ENCODE measurements around the gene BPIFB1. TPM values are rescaled to one million over a fixed set of nuclear protein-coding genes. Genes with fewer than 3 reads are reported as not detected.

Gene BPIFB1
- total and polyA plus RNA-seq, 2 experiments from 2014 or later: 0.10 to 0.85 TPM

- Histone ChIP-seq H4K20me1 (ENCODE audit: insufficient read depth, poor library complexity, severe bottlenecking) (no peaks in the 10 kb centered on the region), H3K9me3 (ENCODE audit: low read depth) (no peaks in the 10 kb centered on the region), H3K4me3 (no peak overlapping the region), H3K36me3 (replicated peaks; ENCODE audit: insufficient read depth, low read depth) (no peaks in the 10 kb centered on the region), H3K79me2 (no peaks in the 10 kb centered on the region), H3K9me2 (replicated peaks; ENCODE audit: insufficient read depth) (no peaks in the 10 kb centered on the region), H3K4me1 (ENCODE audit: insufficient read depth) (no peaks in the 10 kb centered on the region), H3K4me2 (no peak overlapping the region), H3K27me3 (no peaks in the 10 kb centered on the region), H2AFZ (no peak overlapping the region), H3K27ac (no peak overlapping the region)
- WGBS (ENCODE audit: low lambda C conversion rate, missing lambda C conversion rate): 98% methylated on average over 4 of the region's 4 CpGs
- DNase-seq (ENCODE audit: low spot score): no peak
- no peak for TF ChIP-seq CTCF (IDR thresholded peaks at IDR 0.05; ENCODE audit: poor library complexity)
- no peak for TF ChIP-seq EZH2phosphoT487 (IDR thresholded peaks at IDR 0.05; ENCODE audit: low read depth, severe bottlenecking, unreplicated experiment)
- TF ChIP-seq EZH2 (IDR thresholded peaks at IDR 0.05; ENCODE audit: borderline replicate concordance): no peak
These were observed 60.5 kb downstream of the BPIFB1 start for GRCh38 chr20:33343521-33343920.

GRCh38 chr20:33345342-33345741 is 62.3 kb downstream of the BPIFB1 start:
- H3K9me3 ChIP-seq (ENCODE audit: low read depth): no peaks in the 10 kb centered on the region
- H3K4me3 ChIP-seq: no peak overlapping the region
- H3K27ac ChIP-seq: no peak overlapping the region
- H3K36me3 ChIP-seq (replicated peaks; ENCODE audit: insufficient read depth, low read depth): no peaks in the 10 kb centered on the region
- no peak for DNase-seq (ENCODE audit: low spot score)
- 82% methylated on average over 9 of the region's 9 CpGs for WGBS (ENCODE audit: low lambda C conversion rate, missing lambda C conversion rate)
- H4K20me1 ChIP-seq (ENCODE audit: insufficient read depth, poor library complexity, severe bottlenecking): no peaks in the 10 kb centered on the region
- no peaks in the 10 kb centered on the region for H3K27me3 ChIP-seq
- no peak overlapping the region for H2AFZ ChIP-seq
- TF ChIP-seq CTCF (IDR thresholded peaks at IDR 0.05; ENCODE audit: poor library complexity): no peak
- TF ChIP-seq EZH2 (IDR thresholded peaks at IDR 0.05; ENCODE audit: borderline replicate concordance): no peak
- no peak for TF ChIP-seq EZH2phosphoT487 (IDR thresholded peaks at IDR 0.05; ENCODE audit: low read depth, severe bottlenecking, unreplicated experiment)
- no peak overlapping the region for H3K4me2 ChIP-seq
- no peaks in the 10 kb centered on the region for H3K79me2 ChIP-seq
- no peaks in the 10 kb centered on the region for H3K4me1 ChIP-seq (ENCODE audit: insufficient read depth)
- H3K9me2 ChIP-seq (replicated peaks; ENCODE audit: insufficient read depth): no peaks in the 10 kb centered on the region

GRCh38 chr20:33348136-33348937 is 65.3 kb downstream of the BPIFB1 start:
- Histone ChIP-seq H3K36me3 (replicated peaks; ENCODE audit: insufficient read depth, low read depth) (no peaks in the 10 kb centered on the region), H3K4me2 (no peak overlapping the region), H3K27me3 (no peaks in the 10 kb centered on the region), H3K4me3 (no peak overlapping the region), H3K4me1 (ENCODE audit: insufficient read depth) (no peaks in the 10 kb centered on the region), H2AFZ (no peak overlapping the region), H4K20me1 (ENCODE audit: insufficient read depth, poor library complexity, severe bottlenecking) (no peaks in the 10 kb centered on the region), H3K9me2 (replicated peaks; ENCODE audit: insufficient read depth) (no peaks in the 10 kb centered on the region), H3K9me3 (ENCODE audit: low read depth) (no peaks in the 10 kb centered on the region), H3K79me2 (no peaks in the 10 kb centered on the region), H3K27ac (no peak overlapping the region)
- TF ChIP-seq EZH2 (IDR thresholded peaks at IDR 0.05; ENCODE audit: borderline replicate concordance) (no peak), EZH2phosphoT487 (IDR thresholded peaks at IDR 0.05; ENCODE audit: low read depth, severe bottlenecking, unreplicated experiment) (no peak)
- WGBS (ENCODE audit: low lambda C conversion rate, missing lambda C conversion rate): 90% methylated on average over 11 of the region's 11 CpGs
- DNase-seq (ENCODE audit: low spot score): no peak

GRCh38 chr20:33349493-33349892 is 66.5 kb downstream of the BPIFB1 start:
- H3K9me2 ChIP-seq (replicated peaks; ENCODE audit: insufficient read depth): no peaks in the 10 kb centered on the region
- no peak for TF ChIP-seq CTCF (IDR thresholded peaks at IDR 0.05; ENCODE audit: poor library complexity)
- TF ChIP-seq EZH2 (IDR thresholded peaks at IDR 0.05; ENCODE audit: borderline replicate concordance): no peak
- TF ChIP-seq EZH2phosphoT487 (IDR thresholded peaks at IDR 0.05; ENCODE audit: low read depth, severe bottlenecking, unreplicated experiment): no peak
- no peak for DNase-seq (ENCODE audit: low spot score)
- H3K27me3 ChIP-seq: no peaks in the 10 kb centered on the region
- H3K79me2 ChIP-seq: no peaks in the 10 kb centered on the region
- H3K4me2 ChIP-seq: no peak overlapping the region
- no peaks in the 10 kb centered on the region for H4K20me1 ChIP-seq (ENCODE audit: insufficient read depth, poor library complexity, severe bottlenecking)
- H3K36me3 ChIP-seq (replicated peaks; ENCODE audit: insufficient read depth, low read depth): no peaks in the 10 kb centered on the region
- H3K27ac ChIP-seq: no peak overlapping the region
- no peaks in the 10 kb centered on the region for H3K4me1 ChIP-seq (ENCODE audit: insufficient read depth)
- H3K9me3 ChIP-seq (ENCODE audit: low read depth): no peaks in the 10 kb centered on the region
- H2AFZ ChIP-seq: no peak overlapping the region
- WGBS (ENCODE audit: low lambda C conversion rate, missing lambda C conversion rate): 95% methylated on average over 8 of the region's 8 CpGs
- no peak overlapping the region for H3K4me3 ChIP-seq
